HG03378 (cell line): ENCODE measurements around the gene CAMK2D.

Experiments
- ATAC-seq: cut with Tn5 transposase; IDR thresholded peaks from one replicate; pipeline ENCODE4 v1.9.1; 2021; ENCODE audit warnings: mild to moderate bottlenecking, moderate library complexity; ENCODE audit not compliant: unreplicated experiment

Gene CAMK2D

DNA sequence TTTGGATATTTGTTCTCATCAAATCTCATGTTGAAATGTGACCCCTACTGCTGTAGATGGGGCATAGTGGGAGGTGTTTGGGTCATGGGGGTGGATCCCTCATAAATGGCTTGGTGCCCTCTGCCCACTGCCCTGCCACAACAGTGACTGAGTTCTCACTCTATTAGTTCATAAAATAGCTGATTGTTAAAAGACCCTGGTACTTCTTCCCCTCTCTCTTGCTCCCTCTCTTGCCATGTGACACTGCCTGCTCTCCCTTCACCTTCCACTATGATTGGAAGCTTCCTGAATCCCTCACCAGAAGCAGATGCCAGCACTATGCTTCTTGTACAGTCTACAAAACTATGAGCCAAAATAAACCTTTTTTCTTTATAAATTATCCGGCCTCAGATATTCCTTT lies 182.2 kb downstream of the CAMK2D start:
- no peak for ATAC-seq

DNA sequence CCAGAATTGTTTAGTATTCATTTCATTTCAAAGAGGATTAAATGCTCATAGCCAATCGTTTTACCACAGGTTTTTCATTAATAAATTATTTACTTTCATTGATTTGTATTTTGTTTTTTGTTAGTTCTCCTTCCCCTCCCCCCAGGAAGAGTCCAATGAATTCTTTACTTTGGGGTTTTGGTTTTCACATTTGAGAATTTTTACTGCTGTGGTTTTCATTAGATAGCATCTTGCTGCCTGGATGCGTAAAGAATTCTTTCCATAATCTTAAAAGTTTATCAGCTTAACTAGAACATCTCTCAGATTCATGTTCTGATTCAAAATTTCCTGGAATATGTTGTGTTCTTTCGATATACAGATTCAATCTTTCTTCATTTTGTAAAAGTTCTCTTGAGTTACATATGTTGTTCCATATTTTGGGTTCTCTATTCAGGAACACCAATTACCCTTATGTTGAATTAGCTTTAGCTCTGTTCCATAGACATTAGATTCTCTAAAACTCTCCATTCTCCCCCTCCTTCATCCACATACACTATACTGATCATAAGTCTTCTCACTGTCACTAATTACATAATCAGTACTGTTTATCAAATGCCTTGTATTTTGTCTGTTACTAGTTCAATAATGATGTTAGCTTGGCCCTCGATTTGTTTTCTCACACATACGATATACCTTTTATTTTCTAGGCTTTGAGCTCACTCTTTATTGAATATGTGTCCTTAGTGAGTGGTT lies 184.4 kb downstream of the CAMK2D start:
- no peak for ATAC-seq

- no peak for ATAC-seq
Observed at GRCh38 chr4:113575401-113575800, 186.1 kb downstream of the CAMK2D start.

DNA sequence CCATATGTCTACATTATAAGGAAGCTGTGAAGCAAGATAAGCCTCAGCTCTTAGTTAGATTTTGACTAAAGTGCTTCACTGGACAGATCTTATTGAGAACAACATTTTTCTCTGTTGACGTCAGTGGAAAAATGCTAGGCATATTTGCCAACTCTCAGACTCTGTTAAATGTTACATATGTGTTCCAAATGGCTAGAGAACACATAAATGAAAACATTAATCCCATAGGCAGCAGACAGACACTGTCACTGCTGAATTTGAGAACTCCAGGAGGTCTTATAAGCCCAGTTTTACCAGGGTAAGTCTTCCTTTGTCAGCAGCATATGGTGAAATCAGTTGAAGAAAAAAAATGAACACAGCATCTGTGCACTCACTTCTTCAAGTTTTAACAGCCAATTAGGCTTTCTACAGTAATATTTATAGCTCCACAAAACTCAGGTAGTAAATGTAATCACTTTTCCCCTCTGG lies 186.9 kb downstream of the CAMK2D start:
- ATAC-seq, result peak; percentile 60

DNA sequence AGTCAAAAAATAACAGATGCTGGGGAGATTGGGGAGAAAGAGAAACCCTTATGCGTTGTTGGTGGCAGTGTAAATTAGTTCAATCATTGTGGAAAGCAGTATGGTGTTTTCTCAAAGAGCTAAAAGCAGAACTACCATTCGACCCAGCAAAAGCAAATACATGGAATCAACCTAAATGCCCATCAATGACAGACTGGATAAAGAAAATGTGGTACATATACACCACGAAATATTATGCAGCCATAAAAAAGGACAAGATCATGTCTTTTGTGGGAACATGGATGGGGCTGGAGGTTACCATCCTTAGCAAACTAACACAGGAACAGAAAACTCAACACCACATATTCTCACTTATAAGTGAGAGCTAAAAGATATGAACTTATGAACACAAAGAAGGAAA lies 188.9 kb downstream of the CAMK2D start:
- no peak for ATAC-seq

- ATAC-seq, result no peak
Observed at GRCh38 chr4:113566015-113566795, 195.3 kb downstream of the CAMK2D start.

DNA sequence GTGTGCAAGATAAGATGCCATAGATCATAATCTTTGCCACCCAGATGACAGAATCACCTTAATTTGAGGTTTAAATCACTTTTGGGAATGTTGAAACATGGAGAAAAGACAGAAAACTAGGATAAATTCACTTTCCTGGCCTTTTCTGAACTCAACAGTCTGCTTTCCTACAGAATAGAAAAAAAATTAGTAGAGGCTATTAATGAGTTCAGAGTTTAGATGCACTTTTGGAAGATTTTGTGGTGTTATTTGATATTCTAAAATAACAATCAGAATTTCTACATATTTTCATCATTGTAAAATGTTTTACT lies 195.9 kb downstream of the CAMK2D start:
- no peak for ATAC-seq

- peak; percentile 25 for ATAC-seq
Observed at GRCh38 chr4:113564493-113564892, 197.0 kb downstream of the CAMK2D start.

- no peak for ATAC-seq
Observed at GRCh38 chr4:113563691-113564378, 197.7 kb downstream of the CAMK2D start.

GRCh38 chr4:113561758-113562157 lies 199.8 kb downstream of the CAMK2D start:
- ATAC-seq, result no peak

DNA sequence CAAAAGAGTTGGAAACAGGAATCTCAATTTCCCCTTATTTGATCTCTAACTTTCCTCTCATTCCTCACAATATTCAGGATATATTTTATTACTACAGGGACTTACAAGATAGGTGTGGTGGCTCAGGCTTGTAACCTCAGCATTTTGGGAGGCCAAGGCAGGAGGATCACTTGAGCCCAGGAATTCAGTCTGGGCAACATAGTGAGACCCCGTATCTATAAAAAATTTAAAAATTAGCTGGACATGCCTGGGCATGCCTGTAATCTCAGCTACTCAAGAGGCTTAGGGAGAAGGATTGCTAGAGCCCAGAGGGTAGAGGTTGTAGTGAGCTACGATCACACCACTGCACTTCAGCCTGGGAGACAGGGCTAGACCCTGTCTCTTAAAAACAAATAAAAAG lies 200.4 kb downstream of the CAMK2D start:
- no peak for ATAC-seq

DNA sequence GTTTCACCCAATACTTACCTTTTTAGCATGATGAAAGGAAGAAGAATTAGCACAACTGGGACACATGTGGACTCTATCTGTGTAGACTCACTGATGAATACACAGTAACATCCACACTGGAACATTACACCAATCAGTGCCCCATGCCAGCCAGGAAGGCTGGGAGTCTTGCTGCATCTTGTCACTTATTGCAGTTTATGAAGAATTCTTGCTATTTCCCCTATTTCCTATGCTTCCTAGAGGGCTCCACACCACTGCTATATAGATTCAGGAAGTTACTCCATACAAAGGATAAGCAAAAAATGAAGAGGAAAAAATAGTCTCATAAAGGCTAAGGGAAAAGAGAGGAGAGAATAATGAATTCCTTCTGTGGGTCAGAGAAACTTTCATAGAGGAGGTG lies 201.0 kb downstream of the CAMK2D start:
- no peak for ATAC-seq

GRCh38 chr4:113559947-113560346 lies 201.6 kb downstream of the CAMK2D start:
- ATAC-seq, result no peak

- ATAC-seq, result no peak
Observed at GRCh38 chr4:113556382-113557134, 205.0 kb downstream of the CAMK2D start.

GRCh38 chr4:113555868-113556267 lies 205.7 kb downstream of the CAMK2D start:
- no peak for ATAC-seq

- ATAC-seq, result no peak
Observed at GRCh38 chr4:113553082-113553481, 208.5 kb downstream of the CAMK2D start.

DNA sequence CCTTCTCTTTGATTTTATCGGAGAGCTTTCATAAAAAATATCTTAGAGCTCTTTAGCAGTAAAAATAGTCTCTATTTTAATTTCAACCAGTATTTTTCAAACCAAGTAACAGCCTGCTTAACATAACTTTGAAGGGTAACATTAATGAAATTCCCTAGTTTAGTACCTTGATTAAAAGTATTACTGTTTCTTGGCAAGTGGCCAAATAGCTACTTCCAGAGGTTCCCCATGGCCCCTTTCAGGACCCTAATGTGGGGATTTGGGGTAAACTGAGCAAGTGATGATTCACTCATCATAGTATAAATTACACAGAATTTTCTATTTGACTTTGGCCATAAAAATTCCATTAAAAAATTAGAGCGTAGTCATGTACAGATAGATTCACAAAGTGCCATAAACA lies 211.0 kb downstream of the CAMK2D start:
- ATAC-seq, result no peak

DNA sequence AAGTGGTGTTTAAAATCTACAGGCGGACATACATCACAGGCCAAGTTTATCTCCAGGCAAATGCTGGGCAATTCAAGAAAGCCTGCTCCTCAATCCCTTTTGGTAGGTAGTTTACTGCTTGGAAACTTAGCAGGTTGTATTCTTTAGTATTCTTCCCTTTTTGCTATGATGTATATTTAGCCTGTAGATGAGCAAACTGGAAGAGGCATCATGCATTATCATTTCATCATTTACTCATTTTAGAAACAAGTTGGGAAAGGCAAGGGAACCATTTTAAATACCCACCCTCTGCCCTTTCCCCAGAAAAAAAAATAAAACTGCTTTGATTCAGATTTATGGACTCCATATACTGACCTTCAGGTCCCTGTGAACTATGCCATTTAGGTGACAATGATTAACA lies 213.2 kb downstream of the CAMK2D start:
- no peak for ATAC-seq

- ATAC-seq, result peak; percentile 100
Observed at GRCh38 chr4:113547487-113548042, 214.0 kb downstream of the CAMK2D start.

GRCh38 chr4:113541933-113542332 lies 219.6 kb downstream of the CAMK2D start:
- ATAC-seq, result no peak

DNA sequence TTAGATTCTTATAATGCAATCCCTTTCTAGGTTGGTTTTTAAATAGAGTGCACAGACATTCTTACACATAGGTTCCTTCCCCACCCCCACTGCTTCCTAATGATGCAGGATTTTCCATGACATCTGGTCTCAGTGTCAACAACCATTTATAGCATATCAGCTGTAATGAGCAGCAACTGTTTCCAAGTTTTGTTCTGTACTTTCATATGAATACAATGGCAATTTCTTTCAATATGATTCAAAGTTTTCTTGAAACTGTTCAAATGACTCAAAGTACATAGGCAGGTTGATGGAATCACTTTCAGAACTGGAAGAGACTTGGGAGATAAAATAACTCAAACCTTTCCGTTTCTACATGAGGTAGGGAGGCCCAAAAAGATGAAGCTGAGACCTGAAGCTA lies 220.7 kb downstream of the CAMK2D start:
- no peak for ATAC-seq
